ENCODE measurements around the gene FRMPD4. TPM values are rescaled to one million over a fixed set of nuclear protein-coding genes. Genes with fewer than 3 reads are reported as not detected.

The FRMPD4 gene
- total RNA-seq, 1 donor from 2014 or later, result not detected

- DNase-seq, result no peak
- no peak for ATAC-seq (ENCODE audit: low read depth)
- no peaks in the 10 kb centered on the region for H3K9me3 Mint-ChIP-seq
- ChIA-PET CTCF (no interaction called here), POLR2A (no interaction called here)
- no peak for TF ChIP-seq CTCF (IDR thresholded peaks at IDR 0.05)
- no peak overlapping the region for H3K27ac Mint-ChIP-seq
- intact Hi-C loops (cut with micrococcal nuclease), result no loop called here
- H3K36me3 Mint-ChIP-seq (ENCODE audit: low read depth), result no peaks in the 10 kb centered on the region
- peaks cover 5% of the 10 kb centered on the region for H3K27me3 Mint-ChIP-seq
- H3K4me3 Mint-ChIP-seq, result no peak overlapping the region
- H3K4me1 Mint-ChIP-seq, result no peaks in the 10 kb centered on the region
Measured at GRCh38 chrX:12554206-12554605, 415.9 kb downstream of the FRMPD4 start.

GRCh38 chrX:12563121-12563520 lies 424.8 kb downstream of the FRMPD4 start:
- DNase-seq (no peak), ATAC-seq (ENCODE audit: low read depth) (no peak)
- Mint-ChIP-seq H3K4me3 (no peak overlapping the region), H3K36me3 (ENCODE audit: low read depth) (no peaks in the 10 kb centered on the region), H3K27ac (no peak overlapping the region), H3K4me1 (peaks cover 6% of the 10 kb centered on the region), H3K9me3 (no peaks in the 10 kb centered on the region), H3K27me3 (peaks cover 2% of the 10 kb centered on the region)
- ChIA-PET POLR2A (no interaction called here), CTCF (no interaction called here)
- TF ChIP-seq CTCF (IDR thresholded peaks at IDR 0.05), result no peak
- intact Hi-C loops (cut with micrococcal nuclease), result loop anchor here (5.0 to 10.0 kb wide), 2 partner anchors 212 to 841 kb away; no protein-coding TSS in a partner anchor

GRCh38 chrX:12564221-12564620 lies 425.9 kb downstream of the FRMPD4 start:
- CTCF ChIA-PET, result interaction anchor here (1.7 kb wide), 1 partner anchor 484 kb away, joined by 5 read pairs; no protein-coding TSS in a partner anchor
- ATAC-seq (ENCODE audit: low read depth) (no peak), DNase-seq (no peak)
- Mint-ChIP-seq H3K4me1 (peaks cover 6% of the 10 kb centered on the region), H3K4me3 (no peak overlapping the region), H3K27ac (no peak overlapping the region), H3K36me3 (ENCODE audit: low read depth) (no peaks in the 10 kb centered on the region), H3K9me3 (no peaks in the 10 kb centered on the region), H3K27me3 (no peaks in the 10 kb centered on the region)
- POLR2A ChIA-PET, result no interaction called here
- intact Hi-C loops (cut with micrococcal nuclease), result loop anchor here (5.0 to 10.0 kb wide), 2 partner anchors 211 to 842 kb away; no protein-coding TSS in a partner anchor
- no peak for TF ChIP-seq CTCF (IDR thresholded peaks at IDR 0.05)

- Mint-ChIP-seq H3K4me1 (peaks cover 6% of the 10 kb centered on the region), H3K27ac (no peak overlapping the region), H3K9me3 (no peaks in the 10 kb centered on the region), H3K27me3 (no peaks in the 10 kb centered on the region), H3K36me3 (ENCODE audit: low read depth) (no peaks in the 10 kb centered on the region), H3K4me3 (no peak overlapping the region)
- ATAC-seq (ENCODE audit: low read depth) (no peak), DNase-seq (no peak)
- no peak for TF ChIP-seq CTCF (IDR thresholded peaks at IDR 0.05)
- intact Hi-C loops (cut with micrococcal nuclease), result loop anchor here (2.0 to 10.0 kb wide), 4 partner anchors 71 to 1035 kb away; no protein-coding TSS in a partner anchor
- POLR2A ChIA-PET, result no interaction called here
- CTCF ChIA-PET, result interaction anchor here (1.0 kb wide), 1 partner anchor 488 kb away, joined by 4 read pairs; no protein-coding TSS in a partner anchor
Measured at GRCh38 chrX:12567857-12568256, 429.6 kb downstream of the FRMPD4 start.

- no peak for TF ChIP-seq CTCF (IDR thresholded peaks at IDR 0.05)
- CTCF ChIA-PET, result interaction anchor here (1.1 kb wide), 1 partner anchor 130 kb away, joined by 4 read pairs; no protein-coding TSS in a partner anchor
- intact Hi-C loops (cut with micrococcal nuclease), result loop anchor here (5.0 kb wide), 1 partner anchor 784 kb away; no protein-coding TSS in a partner anchor
Measured at GRCh38 chrX:12570859-12571501, 432.7 kb downstream of the FRMPD4 start.

More at GRCh38 chrX:12570859-12571501, 432.7 kb downstream of the FRMPD4 start:
- no peak overlapping the region for H3K27ac Mint-ChIP-seq
- POLR2A ChIA-PET, result interaction anchor here (0.6 kb wide), 1 partner anchor 164 kb away, joined by 3 read pairs; no protein-coding TSS in a partner anchor
- no peaks in the 10 kb centered on the region for H3K27me3 Mint-ChIP-seq
- ATAC-seq (ENCODE audit: low read depth) (no peak), DNase-seq (no peak)
- H3K9me3 Mint-ChIP-seq, result no peaks in the 10 kb centered on the region
- no peak overlapping the region for H3K4me3 Mint-ChIP-seq
- no peaks in the 10 kb centered on the region for H3K36me3 Mint-ChIP-seq (ENCODE audit: low read depth)
- H3K4me1 Mint-ChIP-seq, result peaks cover 6% of the 10 kb centered on the region

Data from activated B cell treated with CpG ODN at 0.5 μM for 24 hours (primary cell).